EH (cell line): ENCODE data around the gene RALGDS.
"Not testable (repeated sequence)": the region's sequence is repeated elsewhere in the genome, so short reads cannot be mapped to it uniquely, and the experiment has no call there.

Experiments
- DNase-seq: peaks from one replicate; pipeline ENCODE4 v3.0.0-alpha.2; 2015; ENCODE audit warnings: low read depth

RALGDS gene

DNA sequence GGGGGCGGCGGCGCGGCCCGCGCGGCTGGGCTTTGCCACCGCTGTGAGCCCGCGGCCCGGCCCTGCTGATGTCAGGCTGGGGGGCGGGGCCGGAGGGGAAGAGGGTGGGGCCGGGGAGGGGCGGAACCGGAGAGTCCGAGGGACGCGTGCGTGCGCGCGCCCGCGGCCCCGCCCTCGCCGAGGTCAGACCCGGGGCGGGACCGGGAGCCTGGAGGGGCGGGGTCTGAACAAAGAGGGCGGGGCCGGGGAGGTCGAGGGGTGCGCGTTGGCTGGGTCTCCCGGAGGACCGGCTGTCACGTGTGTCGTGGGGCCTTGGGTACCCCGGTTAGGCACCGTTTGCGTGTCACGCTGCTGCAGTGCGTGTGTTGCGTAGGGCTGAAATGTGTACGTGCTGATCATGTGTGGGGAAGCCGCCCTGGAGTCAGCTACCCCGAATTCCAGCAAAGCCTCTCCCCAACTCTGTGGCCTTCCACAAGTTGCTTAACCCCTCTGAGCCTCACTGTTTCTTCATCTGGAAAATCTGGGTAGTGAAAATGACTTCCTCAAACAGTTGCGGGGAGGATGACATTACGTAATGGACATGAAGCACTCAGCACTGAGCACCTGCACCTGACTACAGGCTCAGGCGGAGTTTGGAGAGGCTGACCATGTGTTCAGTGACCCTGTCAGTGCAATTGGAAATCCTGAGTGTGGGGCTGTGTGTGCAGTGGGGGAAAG, at the start of gene RALGDS:
RALGDS (minus strand) TSS at position 43 of the 717 bp plus-strand sequence. CDS start 86 bp downstream, outside the sequence.
- peak; percentile 86 for DNase-seq

DNA sequence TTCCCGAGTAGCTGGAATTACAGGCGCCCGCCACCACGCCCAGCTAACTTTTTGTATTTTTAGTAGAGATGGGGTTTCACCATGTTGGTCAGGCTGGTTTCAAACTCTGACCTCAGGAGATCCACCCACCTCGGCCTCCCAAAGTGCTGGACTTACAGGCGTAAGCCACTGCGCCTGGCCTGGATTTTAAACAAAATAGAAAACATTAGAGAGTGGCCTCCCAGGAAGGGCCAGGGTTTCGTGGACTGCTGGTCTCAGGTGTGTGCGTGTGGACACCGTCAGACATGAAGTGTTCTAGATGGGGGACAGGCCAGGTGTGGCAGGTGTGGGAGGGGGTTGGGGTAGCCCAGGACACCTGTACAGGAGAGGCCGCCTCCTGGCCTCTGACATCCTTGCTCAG, 49.7 kb upstream of the RALGDS start:
- no peak for DNase-seq

DNA sequence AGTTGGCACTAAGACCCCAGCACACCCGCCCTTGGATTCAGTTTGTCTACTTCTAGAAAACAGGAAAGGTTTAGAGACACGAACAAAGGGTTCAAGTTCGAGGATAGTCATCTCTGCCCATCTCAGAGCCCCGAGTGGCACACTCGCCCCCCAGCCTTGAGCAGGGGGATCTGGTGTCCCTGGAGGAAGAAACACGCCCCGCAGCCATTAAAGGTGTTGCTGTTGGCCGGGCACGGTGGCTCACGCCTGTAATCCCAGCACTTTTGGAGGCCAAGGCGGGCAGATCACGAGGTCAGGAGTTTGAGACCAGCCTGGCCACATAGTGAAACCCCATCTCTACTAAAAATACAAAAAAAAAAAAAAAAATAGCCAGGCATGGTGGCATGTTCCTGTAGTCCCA, 48.6 kb upstream of the RALGDS start:
- DNase-seq, result not testable (repeated sequence)

DNA sequence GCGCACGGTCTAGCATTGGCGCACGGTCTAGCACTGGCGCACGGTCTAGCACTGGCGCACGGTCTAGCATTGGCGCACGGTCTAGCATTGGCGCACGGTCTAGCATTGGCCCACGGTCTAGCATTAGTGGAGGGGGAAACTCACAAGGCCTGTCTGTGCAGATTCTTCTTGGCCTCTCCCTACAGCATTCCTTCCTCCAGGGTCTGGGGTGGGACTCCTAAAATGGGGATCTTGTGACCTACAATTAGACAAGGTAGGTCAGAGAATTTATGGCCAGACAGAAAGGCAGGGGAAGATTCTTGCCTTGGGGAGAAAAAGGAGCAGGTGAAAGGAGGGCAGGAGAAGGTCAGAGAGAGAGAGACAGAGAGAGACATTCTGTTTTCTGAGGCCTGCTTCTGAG, 48.1 kb upstream of the RALGDS start:
- DNase-seq, result no peak

DNA sequence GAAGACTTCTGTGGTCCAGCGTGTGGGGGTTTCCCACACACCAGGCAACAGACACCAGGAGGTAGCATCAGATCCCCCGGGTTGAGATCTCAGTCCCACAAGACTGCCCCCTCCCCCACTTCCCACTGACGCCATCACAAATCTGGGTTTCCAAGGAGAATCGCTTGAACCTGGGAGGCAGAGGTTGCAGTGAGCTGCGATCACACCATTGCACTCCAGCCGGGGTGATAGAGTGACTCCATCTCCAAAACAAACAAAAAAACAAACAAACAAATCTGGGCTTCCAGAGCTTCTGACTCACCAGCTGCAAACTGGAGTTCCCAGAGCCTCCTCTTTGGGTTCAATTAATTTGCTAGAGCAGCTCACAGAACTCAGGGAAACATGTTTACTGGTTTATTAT, 47.4 kb upstream of the RALGDS start:
- peak; percentile 14 for DNase-seq

DNA sequence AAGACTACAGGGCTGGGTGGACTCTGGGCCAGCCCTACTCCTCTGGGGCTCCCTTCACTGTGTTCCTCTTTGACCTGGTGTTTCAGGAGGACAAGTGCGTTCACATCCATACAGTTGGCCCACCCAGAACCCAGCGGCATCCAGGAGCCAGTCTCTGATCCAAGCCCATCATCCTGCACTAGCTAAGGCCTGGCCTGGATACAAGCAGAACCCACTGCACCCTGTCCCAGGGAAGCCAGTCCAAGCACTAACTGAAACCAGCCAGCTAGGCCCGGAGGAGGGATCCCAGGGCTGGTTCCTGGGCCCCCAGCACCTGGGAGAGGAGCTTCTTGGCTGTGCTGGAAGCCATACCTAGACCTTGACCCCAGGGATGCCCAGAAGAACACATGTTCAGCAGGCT, 46.7 kb upstream of the RALGDS start:
- no peak for DNase-seq

DNA sequence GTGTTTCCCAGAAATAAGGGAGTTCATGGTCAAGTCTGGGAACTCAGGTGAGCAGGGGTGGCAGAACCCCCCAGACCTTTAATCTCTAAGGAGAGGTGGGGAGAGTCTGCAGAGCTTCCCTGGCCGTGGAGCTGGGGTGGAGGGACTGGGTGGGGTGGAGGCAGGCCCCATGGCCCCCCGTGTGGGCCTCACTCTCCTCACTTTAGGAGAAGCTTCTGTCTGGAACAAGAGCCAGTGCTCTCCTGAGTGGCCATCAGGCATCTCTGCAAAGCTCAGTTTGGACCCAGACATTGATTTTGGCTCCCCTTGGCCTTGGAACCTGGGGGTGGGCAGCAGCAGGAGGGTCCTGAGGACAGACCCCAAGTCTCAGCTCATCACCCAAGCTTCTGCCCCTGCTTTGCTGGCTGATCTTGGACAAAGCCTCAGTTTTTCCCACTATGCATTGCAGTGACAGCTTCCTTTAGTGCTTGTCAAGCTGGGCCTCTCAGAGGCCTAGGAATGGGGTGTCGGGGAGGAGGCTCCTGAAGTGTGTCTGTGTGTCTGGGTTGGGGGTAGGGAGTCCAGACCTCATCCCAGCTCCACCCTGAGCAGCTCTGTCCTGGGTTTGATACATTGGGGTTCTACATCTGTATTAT, 46.2 kb upstream of the RALGDS start:
- no peak for DNase-seq

DNA sequence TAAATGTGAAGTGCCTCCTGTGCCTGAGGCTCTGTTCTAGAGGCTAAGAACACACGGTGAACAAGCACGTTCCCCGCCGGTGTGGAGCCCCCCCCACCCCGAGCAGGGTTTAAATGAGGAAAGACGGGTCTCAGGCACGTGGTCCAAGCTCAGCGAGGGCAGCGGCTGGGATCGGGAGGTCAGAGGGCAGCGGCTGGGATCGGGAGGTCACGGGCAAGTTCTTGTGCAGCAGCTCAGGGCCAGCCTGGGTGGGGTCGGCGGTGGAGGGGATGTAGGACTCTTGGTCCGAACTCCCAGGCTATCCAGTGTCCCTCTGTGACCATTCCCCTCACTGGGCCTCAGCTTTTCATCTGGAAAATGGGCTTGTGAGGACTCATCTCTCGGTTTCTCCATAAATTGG, 45.4 kb upstream of the RALGDS start:
- no peak for DNase-seq

DNA sequence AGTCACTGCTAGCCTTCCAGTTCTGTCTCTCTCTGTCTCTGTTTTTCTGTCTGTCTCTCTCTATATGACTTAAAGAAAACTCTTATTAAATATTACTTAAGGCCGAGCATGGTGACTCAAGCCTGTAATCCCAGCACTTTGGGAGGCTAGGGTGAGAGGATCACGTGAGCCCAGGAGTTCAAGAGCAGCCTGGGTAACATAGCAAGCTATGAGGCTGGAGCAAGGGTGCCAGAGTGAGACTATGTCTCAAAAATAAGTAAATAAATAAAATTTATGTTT, 44.4 kb upstream of the RALGDS start:
- DNase-seq, result no peak

DNA sequence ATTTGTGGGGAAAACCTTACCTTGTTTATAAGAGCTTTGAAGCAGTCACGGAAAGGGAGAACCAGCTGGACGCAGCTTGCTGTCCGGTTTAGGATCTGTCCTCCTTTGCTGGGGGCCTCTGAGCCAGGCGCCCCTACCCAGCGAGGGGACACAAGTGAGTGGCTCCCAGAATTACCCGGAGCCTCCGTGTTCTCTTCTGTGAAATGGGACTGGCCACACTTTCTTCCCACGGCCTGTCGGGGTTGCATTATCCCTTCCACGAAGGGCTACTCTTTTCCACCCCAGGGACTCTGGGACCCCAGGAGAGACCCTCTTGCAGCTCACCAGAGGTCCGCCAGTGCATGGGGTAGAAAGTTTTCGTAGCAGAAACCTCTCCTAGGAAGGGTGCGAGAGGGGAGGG, 43.2 kb upstream of the RALGDS start:
- DNase-seq, result no peak

DNA sequence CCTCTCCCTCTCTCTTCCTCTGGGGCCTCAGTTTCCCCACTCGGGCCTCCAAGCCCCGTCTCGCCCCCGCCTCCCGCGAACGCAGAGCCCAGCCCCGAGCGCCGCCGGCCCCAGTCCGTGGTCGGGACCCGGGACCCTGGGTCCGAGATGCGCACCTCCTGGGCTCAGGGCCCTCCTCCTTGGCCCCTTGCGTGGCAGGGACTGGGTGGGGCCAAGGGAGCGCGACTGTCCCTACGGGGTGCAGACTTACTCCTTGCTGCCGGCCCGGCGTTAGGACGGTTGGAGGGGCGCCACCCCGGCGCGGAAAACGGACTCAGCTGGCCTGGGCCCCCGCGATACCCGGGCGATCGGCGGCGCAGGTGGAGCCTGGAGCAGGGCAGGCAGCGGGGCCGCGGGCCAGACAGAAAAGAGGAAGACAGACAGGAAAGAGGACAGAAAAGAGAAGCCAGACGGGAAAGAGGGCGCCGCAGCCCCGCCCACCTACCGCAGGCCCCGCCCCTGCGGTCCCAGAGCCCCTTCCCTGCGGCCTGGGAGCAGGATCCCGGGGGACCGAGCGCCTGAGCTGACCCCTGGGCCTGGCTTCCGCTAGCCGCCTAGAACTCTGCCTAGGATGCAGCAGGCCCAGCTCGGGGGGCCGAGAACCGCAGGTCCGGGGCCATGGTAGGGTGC, 42.6 kb upstream of the RALGDS start, which contains the start of gene GBGT1:
GBGT1 (minus strand) TSS at position 411 of the 669 bp plus-strand sequence. CDS start 1,502 bp downstream, outside the sequence.
- DNase-seq, result peak; percentile 55

DNA sequence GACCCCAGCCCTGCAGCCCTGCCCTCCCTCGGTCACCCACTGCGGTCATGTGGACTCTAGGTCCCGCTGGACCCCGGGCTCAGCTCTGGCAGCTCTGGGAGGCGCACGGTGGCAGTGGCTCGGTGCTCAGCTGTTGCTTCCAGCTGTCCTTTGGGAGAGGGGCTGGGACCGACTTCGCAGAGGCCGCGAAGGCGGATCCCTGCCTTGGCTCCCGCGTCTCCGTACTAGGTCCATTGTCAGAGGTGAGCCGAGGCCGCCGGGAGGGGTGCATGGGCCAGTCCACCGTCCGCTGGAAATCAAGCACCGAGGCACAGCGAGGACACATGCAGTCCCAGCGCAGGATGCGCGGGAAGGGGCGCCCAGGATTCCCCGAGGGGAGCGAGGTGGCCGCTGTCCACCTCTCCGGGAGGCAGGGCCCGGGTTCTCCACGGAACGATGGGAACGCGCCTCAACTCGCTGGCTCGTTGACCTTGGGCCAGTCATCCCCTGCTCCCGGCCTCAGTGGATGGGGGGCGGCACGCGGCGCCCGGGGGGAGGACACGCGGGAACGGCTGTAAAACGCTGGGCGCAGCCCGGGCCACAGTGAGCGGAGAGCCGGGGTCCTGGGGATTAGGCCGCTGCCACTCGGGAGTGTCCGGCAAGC, 41.9 kb upstream of the RALGDS start:
- peak; percentile 13 for DNase-seq

DNA sequence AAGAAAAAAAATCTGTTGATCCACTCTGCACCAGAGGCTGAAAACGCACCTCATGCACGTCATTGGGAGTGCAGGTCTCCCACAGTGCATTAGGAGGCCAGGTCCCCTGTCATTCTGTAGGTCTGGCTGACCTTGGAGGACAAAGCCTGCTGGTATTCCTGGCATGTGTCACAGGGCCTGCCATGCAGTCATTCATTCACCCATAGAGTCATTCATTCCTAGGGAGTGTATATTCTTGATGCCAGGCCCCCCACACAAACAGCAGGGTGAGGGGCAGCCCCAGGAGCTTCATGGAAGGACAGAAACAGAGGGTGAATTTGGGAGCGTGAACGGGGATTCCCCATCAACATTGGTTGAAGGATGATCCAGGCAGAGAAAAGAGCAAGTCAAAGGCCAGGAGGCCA, 40.5 kb upstream of the RALGDS start:
- DNase-seq, result no peak

DNA sequence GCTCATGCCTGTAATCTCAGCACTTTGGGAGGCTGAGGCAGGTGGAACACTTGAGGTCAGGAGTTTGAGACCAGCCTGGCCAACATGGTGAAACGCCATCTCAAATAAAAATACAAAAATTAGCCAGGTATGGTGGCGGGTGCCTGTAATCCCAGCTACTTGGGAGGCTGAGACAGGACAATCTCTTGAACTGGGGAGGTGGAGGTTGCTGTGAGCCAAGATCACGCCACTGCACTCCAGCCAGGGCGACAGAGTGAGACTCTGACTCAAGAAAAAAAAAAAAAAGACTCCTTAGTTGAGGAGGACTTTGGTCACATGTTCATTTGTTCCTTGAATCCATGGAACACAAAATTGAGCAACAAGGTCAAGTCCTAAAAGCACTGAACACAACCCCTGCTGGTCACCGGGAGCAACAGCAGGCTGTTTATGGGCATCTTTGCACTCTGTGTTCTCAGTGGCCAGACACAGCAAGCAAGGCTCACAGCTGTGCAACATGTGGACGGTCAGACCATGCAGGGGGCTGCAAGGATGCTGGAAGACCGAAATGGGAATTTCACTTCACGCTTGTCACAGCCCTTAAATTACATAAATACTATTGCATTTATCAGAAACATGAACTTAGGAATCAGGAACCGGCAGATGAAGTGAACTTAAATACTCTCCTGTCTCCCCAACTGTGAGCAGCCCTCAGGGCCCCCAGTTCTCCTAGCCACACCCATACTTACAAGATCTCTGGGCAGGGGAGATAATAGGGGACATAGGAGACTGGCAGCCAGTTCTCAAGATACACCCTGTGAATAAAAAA, 39.9 kb upstream of the RALGDS start:
- peak; percentile 73 for DNase-seq

DNA sequence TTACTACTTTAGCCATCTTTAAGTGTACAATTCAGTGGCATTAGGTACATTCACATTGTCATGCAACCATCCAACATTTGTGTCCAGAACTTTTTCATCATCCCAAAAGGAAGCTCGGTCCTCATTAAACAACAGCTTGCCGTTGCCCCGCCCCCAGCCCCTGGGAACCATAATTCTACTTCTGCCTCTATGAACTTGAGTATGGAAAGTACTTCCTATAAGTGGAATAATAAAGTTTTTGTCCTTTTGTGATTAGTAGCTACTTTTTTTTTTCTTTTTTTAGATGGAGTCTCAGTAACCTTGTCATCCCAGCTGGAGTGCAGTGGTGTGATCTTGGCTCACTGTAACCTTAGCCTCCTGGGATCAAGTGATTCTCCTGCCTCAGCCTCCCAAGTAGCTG, 37.7 kb upstream of the RALGDS start:
- no peak for DNase-seq

DNA sequence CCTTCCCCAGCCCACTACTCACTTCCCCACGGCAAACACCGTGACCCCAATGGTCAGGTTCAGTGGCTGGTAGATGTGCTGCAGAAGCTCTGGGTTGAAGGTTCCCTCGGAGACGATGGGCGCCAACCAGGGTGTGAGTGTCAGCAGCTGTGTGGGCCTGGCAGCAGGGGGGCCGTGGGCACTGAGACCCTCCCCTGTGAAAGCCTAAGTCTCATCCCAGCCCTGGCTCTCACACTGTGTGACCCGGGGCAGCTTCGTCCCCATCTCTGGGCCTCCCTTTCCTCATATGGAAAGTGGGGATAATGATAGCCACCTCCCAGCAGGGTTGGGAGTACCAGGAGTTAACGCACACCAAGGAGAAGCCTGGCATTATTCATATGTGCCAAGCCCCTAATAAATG, 34.1 kb upstream of the RALGDS start:
- DNase-seq, result no peak

DNA sequence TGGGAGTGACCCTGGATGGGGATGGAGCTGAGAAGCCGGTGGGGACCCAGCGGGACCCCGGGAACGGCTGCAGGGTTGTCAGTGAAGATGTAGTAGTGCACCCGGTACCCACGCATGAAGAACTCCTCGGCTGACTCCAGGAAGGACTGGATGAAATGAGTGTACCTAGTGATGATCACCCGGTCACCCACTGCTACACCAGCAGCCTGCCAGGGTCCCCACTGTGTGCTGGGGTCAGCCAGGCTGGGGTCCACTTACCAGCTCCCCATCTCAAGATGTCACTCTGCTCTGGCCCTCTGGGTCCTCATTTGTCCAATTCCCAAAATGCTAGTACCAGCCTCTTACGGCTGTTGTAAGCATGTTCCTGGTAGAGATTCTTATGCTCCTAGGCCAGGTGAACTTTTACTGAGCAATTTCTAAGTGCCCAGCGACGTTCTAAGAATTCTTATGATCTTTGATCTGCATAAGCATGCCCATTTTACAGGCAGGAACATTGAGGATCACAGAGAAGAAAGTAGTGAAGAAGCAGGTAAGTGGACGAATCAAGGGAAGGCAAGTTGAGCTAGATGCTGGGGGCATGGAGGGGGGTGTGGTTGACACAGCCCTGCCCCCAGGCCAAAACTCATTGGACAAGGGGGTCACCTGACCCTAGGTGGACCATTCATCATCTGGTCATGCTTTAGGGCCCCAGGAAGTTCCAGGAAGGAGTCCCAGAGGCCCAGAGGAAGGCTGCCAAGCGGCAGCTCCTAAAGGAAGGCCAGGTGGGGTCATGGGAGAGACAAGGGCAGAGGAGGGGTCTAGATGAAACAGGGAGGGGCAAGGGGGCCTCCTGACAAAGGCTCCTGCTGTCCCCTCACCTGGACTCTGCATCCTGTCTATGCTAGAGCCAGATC, 33.3 kb upstream of the RALGDS start:
- no peak for DNase-seq

DNA sequence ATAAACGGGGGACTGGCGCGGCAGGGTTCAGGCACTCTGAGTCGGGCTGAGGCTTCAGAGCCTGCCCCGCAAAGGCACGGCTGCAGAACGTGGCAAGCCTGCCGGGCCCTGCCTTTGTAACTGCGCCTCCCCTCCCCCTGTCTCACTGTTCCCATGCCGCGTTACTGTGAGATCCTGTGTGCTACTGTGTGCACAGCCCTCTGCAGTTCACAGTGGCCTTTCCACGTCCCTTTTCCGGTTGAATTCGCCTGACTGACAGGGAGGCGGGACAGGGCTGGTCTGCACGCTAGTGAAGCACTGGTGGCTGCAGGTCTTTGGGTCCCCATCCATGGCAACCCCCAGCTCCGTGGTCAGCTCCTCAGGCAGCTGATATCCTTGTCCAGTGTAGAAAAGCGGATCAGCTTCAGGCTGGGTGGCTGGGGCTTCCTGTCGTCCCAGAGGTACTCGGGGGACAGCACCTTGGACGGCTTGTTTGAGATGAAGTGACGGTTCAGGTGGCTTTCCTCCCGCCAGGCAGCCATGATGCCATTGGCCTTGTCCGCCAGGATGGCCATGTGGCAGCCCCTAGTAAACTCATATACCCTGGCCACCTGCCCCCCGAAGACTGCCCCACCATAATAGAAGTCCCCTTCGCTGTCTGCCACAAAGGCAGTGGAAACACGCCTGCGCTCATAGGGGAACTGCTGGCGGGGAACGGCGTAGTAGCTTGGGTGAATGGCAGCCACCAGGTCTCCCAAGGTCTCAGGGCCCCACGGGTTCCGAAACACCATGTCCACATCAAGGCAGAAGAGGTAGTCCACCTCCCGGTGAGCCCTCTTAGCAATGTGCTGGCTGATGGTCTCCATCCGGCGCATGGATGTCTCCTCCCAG, 32.4 kb upstream of the RALGDS start:
- no peak for DNase-seq

DNA sequence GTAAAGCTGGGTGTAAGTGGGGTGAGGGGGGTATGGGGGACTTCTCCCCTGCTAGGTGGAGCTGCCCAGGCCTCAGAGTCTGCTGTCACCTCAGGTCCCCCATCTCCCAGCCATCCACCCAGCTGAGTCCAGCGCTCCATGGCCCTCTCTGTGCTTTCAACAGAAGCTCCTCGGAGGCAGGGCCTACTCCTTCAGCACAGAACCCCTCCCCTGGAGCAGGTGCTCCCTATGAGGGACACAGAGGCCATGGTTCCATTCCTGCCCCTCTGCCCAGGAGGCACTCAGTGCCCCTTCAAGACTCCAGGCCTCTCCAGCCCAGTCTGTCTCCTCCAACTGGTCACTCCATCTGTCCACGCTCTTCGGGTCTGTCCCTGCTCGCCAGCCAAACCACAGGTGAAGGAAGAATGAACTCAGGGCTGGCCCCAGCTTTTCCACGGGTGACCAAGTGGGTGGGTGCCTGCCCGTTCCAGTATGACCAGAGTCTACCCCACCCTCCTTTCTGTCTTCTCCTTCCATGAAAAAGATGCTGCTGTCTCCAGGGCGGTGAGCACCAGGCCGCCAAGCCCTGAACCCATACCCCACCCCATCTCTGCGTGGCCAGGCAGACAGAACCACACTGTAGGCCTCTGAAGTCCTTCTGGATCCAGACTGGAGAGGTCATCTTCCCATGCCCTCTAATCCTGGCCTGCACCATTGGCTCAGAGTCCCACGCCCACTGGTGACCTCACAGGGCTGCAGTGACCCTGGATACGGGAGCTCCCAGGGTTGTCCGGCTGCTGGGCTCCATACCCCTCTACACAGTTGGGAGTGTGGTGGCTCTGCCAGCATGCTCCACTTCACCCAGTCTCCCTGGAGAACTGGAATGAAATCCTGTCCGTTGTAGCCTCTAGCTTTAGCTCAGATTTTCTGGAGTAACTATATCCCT, 30.8 kb upstream of the RALGDS start:
- DNase-seq, result no peak
